Loucy (cell line): ENCODE data around the gene FOXP1.
A peak's percentile ranks its signal among the peaks of the same experiment; 100 is the strongest.

ENCODE experiments used
- H2AFZ ChIP-seq: fragments of 200-600 bp; sonication (generic); 2 replicates; pipeline ENCODE4 v1.6.0; 2016; ENCODE audit warnings: antibody characterized with exemption, mild to moderate bottlenecking, low read length, moderate library complexity
- H3F3A ChIP-seq: fragments of 200-600 bp; 2 replicates; pipeline ENCODE4 v1.6.0; 2016; ENCODE audit warnings: antibody characterized with exemption, low read depth, mild to moderate bottlenecking
- H3K27me3 ChIP-seq: fragments of 200-600 bp; sonication (generic); 2 replicates; pipeline ENCODE4 v1.6.1; 2014; ENCODE audit warnings: low read length, mild to moderate bottlenecking; ENCODE audit not compliant: insufficient read depth, poor library complexity, severe bottlenecking
- H3K36me3 ChIP-seq: fragments of 200-600 bp; sonication (generic); 2 replicates; pipeline ENCODE4 v1.6.1; 2016; ENCODE audit warnings: low read length; ENCODE audit not compliant: insufficient read depth
- H3K4me1 ChIP-seq: fragments of 200-600 bp; sonication (generic); 2 replicates; pipeline ENCODE4 v1.5.1; 2014; ENCODE audit warnings: low read length, mild to moderate bottlenecking; ENCODE audit not compliant: insufficient read depth, poor library complexity, severe bottlenecking
- H3K4me2 ChIP-seq: fragments of 200-600 bp; sonication (generic); 2 replicates; pipeline ENCODE4 v1.6.0; 2014; ENCODE audit warnings: antibody characterized with exemption, low read length, low read depth, mild to moderate bottlenecking; ENCODE audit not compliant: poor library complexity, severe bottlenecking
- H3K4me3 ChIP-seq: fragments of 200-600 bp; sonication (generic); 2 replicates; pipeline ENCODE4 v1.5.1; 2014; ENCODE audit warnings: low read length, mild to moderate bottlenecking, mixed read lengths; ENCODE audit not compliant: poor library complexity, severe bottlenecking
- H3K79me2 ChIP-seq: fragments of 200-600 bp; sonication (generic); 2 replicates; pipeline ENCODE4 v1.6.1; 2014; ENCODE audit warnings: low read length; ENCODE audit not compliant: insufficient read depth
- H3K9ac ChIP-seq: fragments of 200-600 bp; sonication (generic); 2 replicates; pipeline ENCODE4 v1.6.0; 2014; ENCODE audit warnings: mild to moderate bottlenecking, low read depth, low read length, moderate library complexity; ENCODE audit not compliant: poor library complexity, severe bottlenecking
- H3K9me2 ChIP-seq: fragments of 200-600 bp; sonication (generic); replicated peaks from 2 replicates; pipeline ENCODE4 v1.6.1; 2016; ENCODE audit warnings: low read depth, low read length, mixed read lengths
- H3K9me3 ChIP-seq: fragments of 200-600 bp; sonication (generic); 2 replicates; pipeline ENCODE4 v1.6.1; 2014; ENCODE audit warnings: mild to moderate bottlenecking, antibody characterized with exemption, low read length, low read depth; ENCODE audit not compliant: insufficient read depth
- H4K20me1 ChIP-seq: fragments of 200-600 bp; sonication (generic); 2 replicates; pipeline ENCODE4 v1.6.0; 2014; ENCODE audit warnings: antibody characterized with exemption, low read length, mild to moderate bottlenecking; ENCODE audit not compliant: insufficient read depth, poor library complexity, severe bottlenecking
- EZH2phosphoT487 ChIP-seq: fragments of 200-600 bp; IDR thresholded peaks from 2 replicates; pipeline ENCODE4 v1.6.1; 2018; ENCODE audit warnings: antibody characterized with exemption, mild to moderate bottlenecking, moderate library complexity, borderline replicate concordance
- TF ChIP-seq, protein P1 (sequence below): fragments of 200-600 bp; sonication (generic); conservative IDR thresholded peaks from 2 replicates; pipeline ENCODE4 v1.5.1; 2014; ENCODE audit warnings: mild to moderate bottlenecking, antibody characterized with exemption, low read length

The FOXP1 gene

DNA sequence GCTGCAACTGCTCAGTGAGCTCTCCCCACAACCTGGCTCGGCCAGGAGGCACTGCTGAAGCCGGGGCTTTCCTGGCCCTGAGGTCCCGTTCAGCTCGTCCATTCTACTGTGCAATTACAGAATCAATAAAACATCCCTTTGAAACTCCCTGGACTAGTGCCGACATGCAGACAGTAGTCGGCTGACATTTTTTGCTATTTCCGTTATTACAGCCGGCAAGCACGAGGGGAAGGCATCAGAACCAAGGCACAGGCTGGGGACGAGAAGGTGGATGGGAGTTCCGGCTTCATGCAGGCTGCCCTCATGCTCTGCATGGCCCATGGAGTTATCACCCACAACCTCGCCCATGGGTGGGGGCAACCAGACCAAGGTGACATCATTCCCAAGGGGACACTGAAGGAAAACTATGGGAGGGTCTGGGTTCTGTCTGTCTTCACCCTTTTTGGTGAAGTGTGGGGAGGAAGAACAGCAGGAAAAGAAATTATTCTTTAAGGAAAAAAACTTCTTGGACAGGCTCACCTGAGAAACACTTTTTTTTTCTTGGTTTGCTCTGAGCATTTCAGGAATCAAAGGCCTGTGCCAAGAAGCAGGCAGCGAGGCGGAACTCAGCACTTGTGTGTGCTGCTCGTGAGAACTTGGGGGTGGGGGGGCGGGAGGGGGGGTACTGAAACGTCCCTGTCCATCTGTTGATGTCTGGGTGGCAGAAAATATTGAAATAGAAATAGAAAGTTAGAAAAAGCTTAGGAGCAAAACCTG, 154.5 kb downstream of the FOXP1 start:
- H3K4me2 ChIP-seq = no peak overlapping the region
- H3K36me3 ChIP-seq = no peaks in the 10 kb centered on the region
- H2AFZ ChIP-seq = no peak overlapping the region
- H3K4me3 ChIP-seq = no peak overlapping the region
- H3K4me1 ChIP-seq = peaks cover 51% of the 10 kb centered on the region
- H3K9ac ChIP-seq = no peak overlapping the region
- H3K79me2 ChIP-seq = peaks cover 63% of the 10 kb centered on the region
- H4K20me1 ChIP-seq = no peaks in the 10 kb centered on the region
- H3K27me3 ChIP-seq = no peaks in the 10 kb centered on the region
- TF ChIP-seq, protein P1, sequence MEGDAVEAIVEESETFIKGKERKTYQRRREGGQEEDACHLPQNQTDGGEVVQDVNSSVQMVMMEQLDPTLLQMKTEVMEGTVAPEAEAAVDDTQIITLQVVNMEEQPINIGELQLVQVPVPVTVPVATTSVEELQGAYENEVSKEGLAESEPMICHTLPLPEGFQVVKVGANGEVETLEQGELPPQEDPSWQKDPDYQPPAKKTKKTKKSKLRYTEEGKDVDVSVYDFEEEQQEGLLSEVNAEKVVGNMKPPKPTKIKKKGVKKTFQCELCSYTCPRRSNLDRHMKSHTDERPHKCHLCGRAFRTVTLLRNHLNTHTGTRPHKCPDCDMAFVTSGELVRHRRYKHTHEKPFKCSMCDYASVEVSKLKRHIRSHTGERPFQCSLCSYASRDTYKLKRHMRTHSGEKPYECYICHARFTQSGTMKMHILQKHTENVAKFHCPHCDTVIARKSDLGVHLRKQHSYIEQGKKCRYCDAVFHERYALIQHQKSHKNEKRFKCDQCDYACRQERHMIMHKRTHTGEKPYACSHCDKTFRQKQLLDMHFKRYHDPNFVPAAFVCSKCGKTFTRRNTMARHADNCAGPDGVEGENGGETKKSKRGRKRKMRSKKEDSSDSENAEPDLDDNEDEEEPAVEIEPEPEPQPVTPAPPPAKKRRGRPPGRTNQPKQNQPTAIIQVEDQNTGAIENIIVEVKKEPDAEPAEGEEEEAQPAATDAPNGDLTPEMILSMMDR = no peak
- no peak for TF ChIP-seq EZH2phosphoT487
- no peaks in the 10 kb centered on the region; the same call in 1 of the 2 replicates for H3F3A ChIP-seq
- H3K9me2 ChIP-seq = no peaks in the 10 kb centered on the region
- no peaks in the 10 kb centered on the region for H3K9me3 ChIP-seq

DNA sequence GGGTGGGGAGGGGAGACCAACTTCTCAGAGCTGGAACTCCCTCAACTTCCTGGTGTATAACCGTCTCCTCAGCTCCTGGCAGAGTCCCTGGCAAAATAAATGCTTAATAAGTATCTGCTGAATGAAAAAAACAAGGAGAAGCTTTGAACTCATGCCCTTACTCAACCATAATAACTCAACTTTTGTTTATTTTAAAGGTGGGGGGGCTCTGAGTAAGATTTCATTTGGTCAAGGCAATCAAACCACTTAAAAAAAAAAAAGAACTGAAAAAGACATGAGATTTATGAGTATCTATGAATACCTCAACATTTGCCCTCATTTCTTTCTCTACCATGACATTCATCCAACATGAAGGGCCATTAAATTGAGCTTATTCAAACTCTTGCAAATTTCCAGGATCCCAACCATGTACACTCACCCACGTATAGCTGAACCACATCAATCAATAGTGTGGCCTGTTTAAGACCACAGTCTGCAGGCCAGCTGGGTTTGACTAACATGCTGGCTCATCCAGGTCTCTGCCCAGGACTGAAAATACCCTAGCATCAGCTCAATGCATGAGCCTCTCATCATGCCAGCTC, 157.9 kb downstream of the FOXP1 start:
- H3K4me1 ChIP-seq = peaks cover 41% of the 10 kb centered on the region
- H3K27me3 ChIP-seq = no peaks in the 10 kb centered on the region
- no peaks in the 10 kb centered on the region for H3K9me2 ChIP-seq
- H3K79me2 ChIP-seq = peaks cover 56% of the 10 kb centered on the region
- no peaks in the 10 kb centered on the region for H4K20me1 ChIP-seq
- no peaks in the 10 kb centered on the region for H3K36me3 ChIP-seq
- H3K4me2 ChIP-seq = peak overlapping the region; percentile 13
- no peak overlapping the region for H3K4me3 ChIP-seq
- no peaks in the 10 kb centered on the region for H3K9me3 ChIP-seq
- H3K9ac ChIP-seq = no peak overlapping the region
- TF ChIP-seq, protein P1 = no peak
- no peak for TF ChIP-seq EZH2phosphoT487
- no peaks in the 10 kb centered on the region; the same call in 1 of the 2 replicates for H3F3A ChIP-seq
- no peak overlapping the region for H2AFZ ChIP-seq

- no peaks in the 10 kb centered on the region for H3K9me2 ChIP-seq
- H3K27me3 ChIP-seq = no peaks in the 10 kb centered on the region
- H3K9ac ChIP-seq = peak overlapping the region; percentile 41
- H3K4me2 ChIP-seq = no peak overlapping the region
- no peaks in the 10 kb centered on the region for H3K36me3 ChIP-seq
- H3F3A ChIP-seq = no peaks in the 10 kb centered on the region; the same call in 1 of the 2 replicates
- H3K4me1 ChIP-seq = peaks cover 40% of the 10 kb centered on the region
- H2AFZ ChIP-seq = no peak overlapping the region
- no peak overlapping the region for H3K4me3 ChIP-seq
- no peaks in the 10 kb centered on the region for H3K9me3 ChIP-seq
- TF ChIP-seq EZH2phosphoT487 = no peak
- TF ChIP-seq, protein P1 = 0 out of 2 replicates have a peak, but pooled peaks have one; percentile 14
- H3K79me2 ChIP-seq = peaks cover 46% of the 10 kb centered on the region
- no peaks in the 10 kb centered on the region for H4K20me1 ChIP-seq
Measured at GRCh38 chr3:71423151-71423906, 160.2 kb downstream of the FOXP1 start.
